Endothelial cell of hepatic sinusoid (primary cell): Measurements from ENCODE around the gene SLC25A22.

Experiments
- in situ Hi-C: cut with HindIII; loops from 2 replicates; pipeline ENCODE4 v1.10.0; 2017; ENCODE audit warnings: low sequenced_read_pairs

Gene SLC25A22

DNA sequence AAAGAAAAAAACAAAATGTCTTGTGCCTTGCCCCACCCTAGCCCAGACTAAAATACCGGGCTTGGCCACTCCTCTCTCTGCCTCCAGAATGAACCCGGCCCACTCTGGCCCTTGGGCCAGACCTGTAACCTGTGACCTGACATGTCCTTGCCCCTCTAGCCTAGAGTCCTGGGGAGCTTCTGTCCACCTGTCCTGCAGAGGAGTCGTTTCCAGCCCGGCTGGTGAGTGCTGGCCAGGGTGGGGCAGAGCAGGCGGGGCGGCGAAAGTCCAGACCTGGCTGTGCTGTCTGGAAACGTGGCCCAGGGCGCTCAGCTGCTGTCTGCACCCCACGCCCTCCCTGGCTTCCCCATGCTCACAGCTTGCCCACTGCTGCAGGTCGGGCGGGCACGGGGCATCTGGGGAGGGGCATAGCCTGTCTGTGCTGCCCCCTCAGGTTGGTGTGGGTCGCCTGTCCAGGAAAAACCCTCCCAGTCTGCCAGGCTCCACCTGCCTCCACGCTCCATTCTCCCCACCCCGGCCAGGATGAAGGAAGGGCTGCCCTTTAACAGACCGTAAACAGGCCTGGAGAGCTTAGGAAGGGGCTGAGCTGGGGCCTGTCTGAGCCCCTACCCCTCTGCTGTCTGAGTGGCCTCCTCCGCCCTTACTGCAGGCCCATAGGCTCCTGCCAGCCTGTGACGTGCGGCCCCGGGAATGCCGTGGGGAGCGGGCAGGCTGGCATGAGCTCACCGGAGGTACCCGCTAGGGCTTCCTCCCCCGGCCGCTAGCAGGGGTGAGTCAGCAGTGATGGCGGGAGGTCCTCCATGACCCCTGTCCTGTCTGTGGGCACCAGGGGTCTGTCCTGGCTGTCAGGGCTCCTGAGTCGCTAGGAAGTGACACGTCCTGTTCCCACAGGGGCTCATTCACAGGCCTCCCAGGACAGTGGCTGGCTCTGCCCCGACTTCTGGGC, 36.6 kb upstream of the SLC25A22 start:
- in situ Hi-C loops = no loop called here

DNA sequence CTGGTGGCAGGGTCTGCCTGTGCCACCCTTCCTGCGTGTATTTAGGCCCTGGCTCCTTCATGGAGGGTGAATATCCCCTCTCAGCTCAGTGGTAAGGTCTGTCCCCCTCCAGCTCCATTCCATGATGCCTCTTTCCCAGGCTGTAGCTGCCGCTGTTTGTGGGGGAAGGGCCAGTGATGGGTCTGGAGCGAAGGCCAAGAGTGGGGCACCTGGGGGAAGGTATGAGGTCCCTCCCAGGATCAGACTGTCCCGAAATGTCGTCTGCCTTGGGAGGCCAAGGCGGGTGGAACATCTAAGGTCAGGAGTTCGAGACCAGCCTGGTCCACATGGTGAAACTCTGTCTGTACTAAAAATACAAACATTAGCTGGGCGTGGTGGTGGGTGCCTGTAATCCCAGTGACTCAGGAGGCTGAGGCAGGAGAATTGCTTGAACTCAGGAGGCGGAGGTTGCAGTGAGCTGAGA, 35.8 kb upstream of the SLC25A22 start:
- in situ Hi-C loops = no loop called here

GRCh38 chr11:833114-833791, 35.2 kb upstream of the SLC25A22 start:
- in situ Hi-C loops = no loop called here

DNA sequence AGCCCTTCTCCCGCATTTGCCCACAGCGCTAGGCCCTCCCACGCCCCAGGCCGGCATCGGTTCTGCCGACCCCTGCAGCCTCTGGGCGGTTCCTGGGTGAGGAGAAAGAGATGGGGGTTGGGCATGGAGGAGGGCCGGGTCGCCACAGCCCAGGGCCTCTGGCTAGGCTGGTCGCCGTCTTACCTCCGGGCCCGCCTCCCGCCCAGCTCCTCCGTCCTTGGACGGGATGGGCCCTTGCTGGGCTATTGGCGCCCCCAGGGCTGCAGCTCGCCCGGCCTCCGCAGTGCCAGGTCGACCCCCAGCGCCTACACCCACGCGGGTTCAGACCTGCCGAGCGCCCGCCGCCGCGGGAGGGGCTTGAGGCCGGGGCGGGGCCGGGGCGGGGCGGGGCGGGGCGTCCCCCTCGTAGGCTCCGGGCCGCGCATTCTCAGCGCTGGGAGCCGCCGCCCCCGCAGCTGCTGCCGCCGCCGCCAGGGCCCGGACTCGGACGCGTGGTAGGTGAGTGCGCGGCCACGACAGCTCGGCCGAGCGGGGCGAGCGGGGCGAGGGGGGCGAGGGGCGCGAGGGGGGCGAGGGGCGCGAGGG, 34.5 kb upstream of the SLC25A22 start, which contains the start of gene CD151:
CD151 (plus strand) TSS at position 424 of the 585 bp plus-strand sequence. CDS start 3,118 bp downstream, outside the sequence.
- in situ Hi-C loops = no loop called here

DNA sequence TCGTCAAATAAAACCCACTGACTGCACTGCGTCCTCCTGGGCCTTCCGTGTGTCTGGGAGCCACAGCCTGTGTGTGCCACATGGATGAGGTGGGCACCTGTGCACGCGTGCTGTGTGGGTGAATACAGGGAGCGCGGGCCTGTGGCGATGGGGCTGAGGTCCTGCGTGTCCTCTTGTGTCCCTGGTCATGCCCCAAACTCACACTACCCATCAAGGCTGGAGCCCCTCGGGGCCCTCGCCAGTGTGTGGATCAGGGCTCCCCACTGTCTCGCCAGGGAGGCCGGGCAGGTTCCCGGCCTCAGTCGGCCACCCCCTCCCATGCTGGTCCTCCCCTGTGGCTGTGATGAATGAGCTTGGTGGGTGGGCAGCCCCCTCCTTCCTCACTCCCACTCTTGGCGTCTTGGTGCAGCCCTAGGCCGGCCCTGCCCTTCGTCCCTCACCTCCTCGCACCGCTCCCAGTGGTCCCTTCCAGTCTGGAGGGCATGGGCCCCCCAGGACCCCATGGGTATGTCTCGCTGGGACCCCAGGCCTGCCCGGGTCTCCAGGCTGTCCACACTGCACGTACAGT, 34.0 kb upstream of the SLC25A22 start:
- in situ Hi-C loops = no loop called here

DNA sequence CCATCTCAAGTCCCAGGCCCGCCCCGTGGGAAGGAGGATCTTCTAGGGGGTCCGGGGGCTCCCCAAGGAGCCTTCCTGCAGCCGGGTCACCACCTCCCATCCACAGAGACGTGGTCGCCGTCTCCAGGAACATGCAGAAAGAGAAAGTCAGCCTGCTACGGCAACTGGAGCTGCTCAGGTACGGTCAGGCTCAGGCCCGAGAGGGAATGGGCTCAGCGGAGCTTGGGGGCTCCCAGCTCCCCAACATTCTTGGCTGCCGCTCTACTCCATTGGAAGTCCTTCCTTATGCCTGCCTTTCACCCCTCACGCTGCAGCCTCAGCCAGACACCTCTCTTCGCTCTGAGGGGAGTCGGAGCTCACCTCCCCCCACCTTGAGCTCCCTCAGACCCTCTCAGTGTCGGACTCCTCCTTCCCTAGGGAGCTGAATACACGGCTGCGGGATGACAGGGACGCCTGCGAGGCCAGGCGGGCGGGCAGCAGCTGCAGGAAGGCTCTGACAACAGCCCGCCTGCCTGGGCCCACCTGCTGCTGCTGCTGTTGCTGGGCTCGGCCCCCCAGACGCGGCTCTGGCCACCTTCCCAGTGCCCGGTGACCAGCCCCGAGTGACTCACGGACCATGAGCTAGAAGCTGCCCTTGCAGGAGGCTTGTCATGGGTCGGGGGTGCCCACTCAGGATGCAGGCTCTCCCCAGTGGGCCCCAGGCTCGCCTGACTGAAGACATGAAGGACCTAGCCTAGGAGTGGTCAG, 33.2 kb upstream of the SLC25A22 start:
- in situ Hi-C loops = no loop called here

DNA sequence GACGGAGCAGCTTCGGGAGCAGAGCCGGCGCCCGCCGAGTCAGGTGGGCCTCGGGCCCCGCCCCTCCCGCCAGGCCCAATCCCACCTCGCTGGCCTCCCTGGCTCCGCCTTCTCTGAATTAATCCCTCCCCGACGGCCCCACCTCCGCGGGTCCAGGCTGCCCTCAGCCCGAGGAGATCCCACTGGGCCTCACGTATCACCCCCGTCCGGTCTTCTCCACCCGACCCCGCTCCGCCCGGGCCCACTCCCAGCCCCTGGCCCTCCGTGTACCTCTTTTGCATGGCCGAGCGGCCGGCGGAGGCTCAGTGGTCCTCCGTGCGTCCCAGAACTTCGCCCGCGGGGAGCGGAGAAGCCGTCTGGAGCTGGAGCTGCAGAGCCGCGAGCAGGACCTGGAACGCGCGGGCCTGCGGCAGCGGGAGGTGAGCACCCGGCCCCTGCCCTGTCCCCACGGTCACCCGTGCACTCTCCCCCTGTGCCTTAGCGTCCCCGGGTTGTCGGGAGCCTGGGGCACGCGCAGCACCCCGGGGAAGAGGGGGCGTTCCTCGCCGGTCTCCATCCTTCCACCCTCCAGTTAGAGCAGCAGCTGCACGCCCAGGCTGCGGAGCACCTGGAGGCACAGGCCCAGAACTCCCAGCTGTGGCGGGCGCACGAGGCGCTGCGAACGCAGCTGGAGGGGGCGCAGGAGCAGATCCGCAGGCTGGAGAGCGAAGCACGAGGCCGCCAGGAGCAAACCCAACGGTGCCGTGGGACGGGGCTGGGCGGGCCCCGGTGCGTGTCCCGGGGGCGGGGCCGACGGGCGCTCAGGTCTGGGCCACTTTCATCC, 32.4 kb upstream of the SLC25A22 start:
- in situ Hi-C loops = no loop called here

- in situ Hi-C loops = no loop called here
Measured at GRCh38 chr11:829847-830294, 31.8 kb upstream of the SLC25A22 start.

GRCh38 chr11:829176-829846, 31.2 kb upstream of the SLC25A22 start:
- in situ Hi-C loops = no loop called here

GRCh38 chr11:828506-829175, 30.6 kb upstream of the SLC25A22 start:
- in situ Hi-C loops = no loop called here

- in situ Hi-C loops = no loop called here
Measured at GRCh38 chr11:827897-828192, 29.8 kb upstream of the SLC25A22 start, which contains the start of gene CRACR2B. Gene CRACR2B, plus strand, starts transcription at chr11:827919. Its CDS starts 689 bp downstream, at chr11:828608.

DNA sequence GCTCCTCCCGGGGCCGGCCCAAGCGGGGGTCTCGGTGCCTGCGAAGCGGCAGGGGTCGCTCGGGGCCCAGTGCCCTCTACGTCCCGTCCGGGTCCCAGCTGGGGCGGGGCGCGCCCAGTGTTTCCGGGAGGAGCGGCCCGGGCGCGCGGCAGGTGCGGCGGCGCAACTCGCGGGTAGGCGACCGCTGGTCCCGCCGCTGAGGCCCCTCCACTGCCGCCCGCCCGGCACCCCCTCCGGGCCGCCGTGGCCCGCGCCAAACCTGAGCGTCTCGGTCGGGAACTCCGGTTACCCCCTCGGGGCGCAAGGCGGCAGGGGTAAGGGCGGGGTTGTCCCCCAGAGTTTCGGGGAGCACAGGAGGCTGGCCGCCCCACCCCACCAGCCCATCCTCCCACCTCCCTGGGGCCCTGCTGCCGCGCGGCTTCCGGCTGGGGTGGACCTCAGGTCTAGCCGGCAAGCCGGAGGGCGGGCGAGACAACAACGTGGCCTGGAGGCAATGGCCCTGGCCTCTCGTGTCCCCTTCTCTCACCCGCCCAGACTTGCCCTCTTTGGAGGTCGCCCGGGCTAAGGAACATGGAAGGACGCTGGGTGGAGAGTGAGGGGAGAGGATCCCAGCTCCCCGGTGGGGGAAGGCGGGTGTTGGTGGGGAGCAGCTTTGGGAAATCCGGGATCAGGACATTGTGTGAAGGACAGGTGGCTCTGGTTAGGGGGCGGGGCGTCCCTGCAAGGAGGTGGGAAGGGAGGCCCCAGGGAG, 29.2 kb upstream of the SLC25A22 start:
- in situ Hi-C loops = no loop called here

GRCh38 chr11:826836-827145, 28.7 kb upstream of the SLC25A22 start:
- in situ Hi-C loops = no loop called here

DNA sequence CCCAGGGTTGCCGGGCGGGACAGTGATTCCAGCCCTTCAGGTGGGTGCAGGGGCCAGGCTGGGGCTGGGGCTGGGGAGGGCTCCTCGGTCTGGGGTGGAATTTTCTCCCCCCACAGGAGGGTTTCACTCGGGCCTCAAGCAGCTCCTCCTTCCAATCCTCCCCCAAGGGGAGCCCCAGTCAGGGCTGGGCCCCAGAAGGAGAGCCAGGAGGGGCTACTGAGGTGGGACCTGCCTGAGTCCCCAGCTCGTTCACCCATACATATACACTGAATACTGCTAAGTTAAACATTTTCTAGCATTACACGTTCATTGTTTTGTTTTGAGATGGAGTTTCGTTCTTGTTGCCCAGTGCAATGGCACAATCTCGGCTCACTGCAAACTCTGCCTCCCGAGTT, 28.1 kb upstream of the SLC25A22 start:
- in situ Hi-C loops = no loop called here

GRCh38 chr11:825366-826226, 27.5 kb upstream of the SLC25A22 start:
- in situ Hi-C loops = no loop called here

DNA sequence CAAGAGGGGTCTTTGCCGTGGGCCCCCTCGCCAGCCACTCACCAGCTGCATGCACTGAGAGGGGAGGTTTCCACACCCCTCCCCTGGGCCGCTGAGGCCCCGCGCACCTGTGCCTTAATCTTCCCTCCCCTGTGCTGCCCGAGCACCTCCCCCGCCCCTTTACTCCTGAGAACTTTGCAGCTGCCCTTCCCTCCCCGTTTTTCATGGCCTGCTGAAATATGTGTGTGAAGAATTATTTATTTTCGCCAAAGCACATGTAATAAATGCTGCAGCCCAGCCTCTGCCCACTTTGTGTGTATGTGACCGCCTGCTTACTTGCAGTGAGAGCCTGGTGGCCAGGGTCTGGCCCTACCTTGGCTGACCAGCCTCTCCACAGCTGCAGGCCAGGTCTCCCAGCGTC, 26.9 kb upstream of the SLC25A22 start:
- in situ Hi-C loops = no loop called here

GRCh38 chr11:824292-824880, 26.3 kb upstream of the SLC25A22 start:
- in situ Hi-C loops = no loop called here
